ENCODE results near the gene RNF220. TPM values are rescaled to one million over a fixed set of nuclear protein-coding genes. Genes with fewer than 3 reads are reported as not detected.

The RNF220 gene
- total and polyA plus RNA-seq, 9 of the 15 experiments (the other 6 are each of a cell fraction or from before 2014, with no cell fraction given), result 5.1 to 117 (median 66.9) TPM

GRCh38 chr1:44637702-44638411 is 232.8 kb downstream of the RNF220 start (continued):
- TF ChIP-seq ZNF518B (CRISPR knock-in tag; IDR thresholded peaks at IDR 0.05) (no peak), EWSR1 (IDR thresholded peaks at IDR 0.05; ENCODE audit: borderline replicate concordance, low read depth, partially characterized antibody) (no peak), SOX6 (IDR thresholded peaks at IDR 0.05) (peak; percentile 43; the same call in 1 of the 2 replicates), ATF1 (CRISPR knock-in tag; IDR thresholded peaks at IDR 0.05) (no peak), ATF1 (tag; IDR thresholded peaks at IDR 0.05) (peak; percentile 43; the same call in 1 of the 2 replicates), JUND (IDR thresholded peaks at IDR 0.05; ENCODE audit: borderline replicate concordance, low read depth, low read length) (no peak), JUND (tag; IDR thresholded peaks at IDR 0.05; ENCODE audit: borderline replicate concordance, low read depth, low read length) (0 out of 3 replicates have a peak, but pooled peaks have one; percentile 9), MIER1 (IDR thresholded peaks at IDR 0.05; ENCODE audit: low read depth) (no peak), HES1 (IDR thresholded peaks at IDR 0.05; ENCODE audit: low read depth) (no peak), KDM1A (IDR thresholded peaks at IDR 0.05) (peak; percentile 55 to 64; a peak in 3 of 4 replicates), TCF3 (CRISPR knock-in tag; IDR thresholded peaks at IDR 0.05) (peak; percentile 94), TCF7 (IDR thresholded peaks at IDR 0.05; ENCODE audit: borderline replicate concordance) (0 out of 2 replicates have a peak, but pooled peaks have one; percentile 15), SMARCA4 (IDR thresholded peaks at IDR 0.05) (peak; percentile 67; the same call in 1 of the 2 replicates), PHF21A (IDR thresholded peaks at IDR 0.05; ENCODE audit: borderline replicate concordance, low read depth) (0 out of 2 replicates have a peak, but pooled peaks have one; percentile 41), ZBTB9 (CRISPR knock-in tag; IDR thresholded peaks at IDR 0.05) (no peak), CBFA2T2 (conservative IDR thresholded peaks at IDR 0.05) (peak; percentile 94), MTA3 (IDR thresholded peaks at IDR 0.05; ENCODE audit: borderline replicate concordance) (peak; percentile 58; the same call in 1 of the 2 replicates), TBL1XR1 (IDR thresholded peaks at IDR 0.05; ENCODE audit: low read length in 2 of 2) (peak in 1 of 2 experiments; percentile 62; a peak in 1 of 4 replicates), CC2D1A (IDR thresholded peaks at IDR 0.05) (peak; percentile 49; the same call in 1 of the 2 replicates), RBBP5 (IDR thresholded peaks at IDR 0.05; ENCODE audit: borderline replicate concordance, insufficient read depth, low read length, poor library complexity, severe bottlenecking) (peak; percentile 34), MTA2 (IDR thresholded peaks at IDR 0.05; ENCODE audit: low read depth) (peak; percentile 64)

Measured in K562 (cell line).